ENCODE results near the gene LSMEM2.
A peak's percentile ranks its signal among the peaks of the same experiment; 100 is the strongest.
"Not testable (repeated sequence)": the region's sequence is repeated elsewhere in the genome, so short reads cannot be mapped to it uniquely, and the experiment has no call there.

The LSMEM2 gene

GRCh38 chr3:50264964-50265485, 13.9 kb upstream of the LSMEM2 start:
- no peak for DNase-seq

GRCh38 chr3:50265571-50265970, 13.3 kb upstream of the LSMEM2 start:
- DNase-seq, result no peak

- no peak for DNase-seq
These were observed 12.9 kb upstream of the LSMEM2 start for GRCh38 chr3:50266017-50266416.

GRCh38 chr3:50266836-50267235, 12.1 kb upstream of the LSMEM2 start:
- DNase-seq, result no peak

- DNase-seq, result no peak
These were observed 11.5 kb upstream of the LSMEM2 start for GRCh38 chr3:50267280-50267913.

- no peak for DNase-seq
These were observed 10.6 kb upstream of the LSMEM2 start for GRCh38 chr3:50268276-50268675.

GRCh38 chr3:50268703-50269451, 10.0 kb upstream of the LSMEM2 start, which contains the start of gene SEMA3B:
TSS of gene SEMA3B (plus strand) at chr3:50269147. CDS start at chr3:50269241, 94 bp downstream.
- DNase-seq, result no peak

GRCh38 chr3:50269460-50269859, 9.4 kb upstream of the LSMEM2 start:
- no peak for DNase-seq

- no peak for DNase-seq
These were observed 8.9 kb upstream of the LSMEM2 start for GRCh38 chr3:50269977-50270413.

- DNase-seq, result no peak
These were observed 8.3 kb upstream of the LSMEM2 start for GRCh38 chr3:50270422-50271224.

- no peak for DNase-seq
These were observed 7.5 kb upstream of the LSMEM2 start for GRCh38 chr3:50271314-50271936.

GRCh38 chr3:50272538-50272910, 6.4 kb upstream of the LSMEM2 start:
- not testable (repeated sequence) for DNase-seq

- peak; percentile 84 to 96 (median 92) for DNase-seq
These were observed 5.8 kb upstream of the LSMEM2 start for GRCh38 chr3:50272911-50273688.

- no peak for DNase-seq
These were observed 5.2 kb upstream of the LSMEM2 start for GRCh38 chr3:50273689-50274065.

GRCh38 chr3:50274371-50275104, 4.3 kb upstream of the LSMEM2 start:
- peak; percentile 36 to 86 (median 63) for DNase-seq

GRCh38 chr3:50275141-50275995, 3.5 kb upstream of the LSMEM2 start:
- peak in 1 of 4 experiments; percentile 38 for DNase-seq

- DNase-seq, result peak in 3 of 4 experiments; percentile 32 to 53 (median 42)
These were observed 2.7 kb upstream of the LSMEM2 start for GRCh38 chr3:50275996-50276761.

GRCh38 chr3:50276762-50277101, 2.2 kb upstream of the LSMEM2 start:
- DNase-seq, result no peak

- DNase-seq, result no peak
These were observed 586 bp upstream of the LSMEM2 start for GRCh38 chr3:50278123-50278879.
